Fibroblast of skin of right quadriceps (primary cell): ENCODE results near the gene IPMK.
A peak's percentile ranks its signal among the peaks of the same experiment; 100 is the strongest.
"Not testable (repeated sequence)": the region's sequence is repeated elsewhere in the genome, so short reads cannot be mapped to it uniquely, and the experiment has no call there.

Source experiments
- DNase-seq: peaks from one replicate; pipeline ENCODE4 v3.0.0-alpha.2; 2013

The IPMK gene

DNA sequence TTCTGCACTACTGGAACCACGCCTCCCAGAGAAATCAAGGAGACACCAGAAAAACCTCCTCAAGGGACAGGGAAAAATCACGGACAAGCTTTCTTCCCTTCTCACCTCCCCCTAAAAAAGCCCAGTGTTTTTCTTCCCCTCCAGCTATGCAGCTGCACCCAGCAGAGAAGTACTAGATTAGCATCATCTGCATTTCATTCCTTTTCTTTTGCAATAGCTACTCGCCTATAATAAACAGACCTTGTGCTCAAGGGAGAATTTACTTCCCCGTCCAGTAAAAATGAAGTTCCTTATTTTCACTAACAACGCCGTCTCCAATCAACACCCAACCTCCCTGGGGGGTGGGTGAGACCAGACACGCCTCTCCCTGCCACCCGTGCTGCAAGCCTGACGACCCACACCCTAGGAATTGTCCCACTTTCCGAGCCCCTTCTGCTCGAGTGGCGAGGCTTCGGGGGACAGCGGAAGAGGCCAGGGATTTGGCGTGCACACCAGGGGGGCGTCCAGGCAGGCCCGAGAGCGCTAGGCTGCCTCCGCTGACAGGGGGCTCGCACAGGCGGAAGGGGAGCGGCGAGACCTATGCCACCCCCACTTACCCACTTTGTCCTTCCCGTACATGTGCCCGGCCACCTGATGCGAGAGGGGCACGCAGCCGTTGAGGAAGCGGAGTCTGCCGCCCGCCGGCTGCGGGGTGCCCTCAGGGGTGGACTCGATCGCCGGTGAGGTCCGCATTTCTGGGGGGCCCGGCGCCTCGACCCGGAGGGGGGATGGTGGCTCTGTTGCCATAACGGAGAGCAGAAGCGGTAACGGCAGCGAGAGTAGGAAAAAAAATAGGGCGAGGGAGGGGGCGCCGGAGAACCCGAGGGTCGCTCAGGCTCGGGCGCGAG, 625 bp downstream of the IPMK start:
- DNase-seq: peak; percentile 63

DNA sequence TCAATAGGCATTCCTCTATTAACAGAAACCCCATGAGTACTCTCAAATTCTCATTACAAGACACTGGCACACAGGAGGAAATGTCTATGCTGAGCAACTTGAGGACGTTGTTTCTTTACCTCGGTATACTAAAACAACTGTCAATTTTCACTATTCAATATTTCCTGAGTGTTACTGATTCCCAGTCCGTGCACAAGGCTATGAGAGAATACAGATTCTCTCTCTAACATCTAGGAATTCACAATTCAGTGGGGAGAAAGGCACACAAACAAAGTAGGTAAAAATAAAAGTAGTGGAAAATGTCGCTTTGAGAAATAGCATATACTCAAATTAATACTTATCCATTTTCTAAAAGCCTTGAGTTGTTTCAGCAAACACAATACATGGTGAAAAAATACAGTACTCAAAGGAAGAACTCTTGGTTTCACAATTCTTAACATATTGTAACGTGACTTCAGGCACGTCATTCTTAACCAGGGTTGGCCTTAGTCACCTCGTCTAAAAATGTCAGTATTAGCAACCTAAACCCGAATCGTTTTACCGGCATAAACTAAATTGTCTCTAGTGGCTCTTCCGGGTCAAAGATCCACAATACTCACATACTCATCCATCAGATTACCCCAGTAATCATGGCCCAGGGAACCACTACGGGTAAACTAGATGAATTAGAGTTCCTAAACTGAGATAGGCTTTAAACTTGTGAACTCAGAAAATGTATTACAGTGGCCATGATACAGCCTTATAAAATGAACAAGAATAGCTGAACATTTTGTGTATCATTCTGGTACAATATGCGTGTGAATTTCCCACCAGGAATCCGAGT, 1.5 kb downstream of the IPMK start:
- peak; percentile 59 for DNase-seq

DNA sequence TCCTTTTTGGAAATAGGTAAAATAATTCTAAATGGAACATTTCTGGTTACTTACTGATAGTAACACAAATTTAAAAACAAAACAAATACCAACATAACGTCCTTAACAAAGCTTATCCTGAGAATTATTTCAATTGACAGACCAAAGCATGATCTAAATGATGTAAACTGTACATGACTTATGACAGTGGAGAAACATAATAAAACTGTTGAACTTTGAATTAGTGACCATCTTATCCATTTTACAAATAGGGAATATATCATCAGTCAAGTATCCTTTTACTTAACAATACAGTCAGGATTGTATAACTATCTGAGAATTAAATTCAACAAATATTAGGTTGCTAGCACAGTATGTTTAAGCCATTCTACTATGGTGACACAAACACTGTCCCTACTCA, 2.4 kb downstream of the IPMK start:
- no peak for DNase-seq

DNA sequence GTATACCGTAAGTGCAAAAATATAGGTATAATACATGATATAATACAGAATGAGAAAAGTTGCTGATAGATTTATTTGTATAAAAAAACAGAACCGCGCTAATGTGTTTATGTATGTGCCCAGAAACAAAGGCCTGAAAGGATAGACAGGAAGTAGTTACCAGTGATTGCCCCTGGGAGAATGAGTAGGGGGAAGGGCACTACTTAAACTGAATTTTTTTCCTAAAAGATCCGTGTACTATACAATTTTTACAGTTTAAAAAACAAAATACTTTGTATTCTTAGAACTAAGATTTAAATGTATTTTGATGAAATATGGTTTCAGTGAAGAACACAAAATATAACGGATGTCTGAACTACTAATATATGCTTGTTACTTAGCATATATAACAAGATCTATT, 2.9 kb downstream of the IPMK start:
- no peak for DNase-seq

DNA sequence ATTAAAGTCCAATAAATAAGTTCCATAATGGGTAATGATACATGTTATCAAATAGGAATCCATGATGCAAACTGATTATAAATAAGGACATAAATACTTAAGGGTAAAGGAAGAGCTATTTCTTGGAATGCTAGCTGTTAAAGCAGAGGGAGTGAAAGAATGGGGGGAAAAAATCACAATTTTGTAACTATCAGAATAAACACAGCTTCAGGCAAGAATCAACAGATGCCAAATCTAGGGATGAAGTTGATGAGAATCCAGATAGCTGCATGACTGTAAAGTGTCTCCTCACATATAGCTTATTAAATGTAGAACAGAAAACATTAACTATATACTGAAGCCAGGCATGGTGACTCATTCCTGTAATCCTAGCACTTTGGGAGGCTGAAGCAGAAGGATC, 4.9 kb downstream of the IPMK start:
- no peak for DNase-seq

DNA sequence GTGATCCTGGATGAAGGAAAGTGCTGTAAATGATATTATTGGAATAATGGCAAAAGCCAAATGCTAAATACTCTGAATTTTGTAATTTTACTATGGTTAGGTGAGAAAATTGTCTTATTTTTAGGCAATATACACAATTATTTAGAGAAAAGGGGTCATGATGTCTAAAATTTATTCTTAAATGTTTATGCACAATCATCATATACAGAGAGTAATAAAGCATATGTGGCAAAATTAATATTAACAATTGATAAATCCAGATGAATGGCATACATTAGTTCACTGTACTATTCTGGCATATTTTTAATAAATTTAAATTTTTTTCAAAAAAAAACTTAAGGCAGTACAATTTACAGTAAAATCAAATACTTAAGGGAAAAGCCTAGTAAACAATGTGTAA, 7.4 kb downstream of the IPMK start:
- DNase-seq: no peak

DNA sequence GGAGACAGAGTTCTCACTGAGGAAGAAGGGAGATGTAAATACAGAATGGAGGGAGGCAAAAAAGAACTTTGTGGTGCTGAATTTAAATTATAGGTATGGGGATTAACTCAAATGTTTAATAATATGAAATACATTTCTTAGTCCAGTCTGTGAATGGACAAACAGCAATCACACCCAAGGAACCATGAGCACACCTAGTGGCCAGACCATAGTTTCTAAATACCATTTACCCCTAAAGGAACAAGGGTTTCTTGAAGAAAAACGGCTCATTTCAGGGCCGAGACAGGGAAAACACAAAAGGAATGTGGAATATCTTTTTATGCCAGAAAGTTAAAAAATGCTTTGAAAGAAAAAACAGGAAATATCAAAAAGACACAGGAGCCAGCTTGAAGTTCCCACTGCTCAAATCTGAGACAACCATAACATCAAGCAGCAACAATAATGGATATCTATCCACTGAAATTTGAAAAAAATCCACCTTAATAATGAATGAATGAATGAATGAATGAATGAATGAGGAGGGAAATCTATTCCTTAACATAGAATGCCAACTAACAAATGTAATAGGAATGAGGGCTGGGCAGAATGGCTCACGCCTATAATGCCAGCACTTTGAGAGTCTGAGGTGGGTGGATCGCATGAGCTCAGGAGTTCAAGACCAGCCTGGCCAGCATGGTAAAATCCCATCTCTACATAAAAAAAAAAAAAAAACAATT, 8.6 kb downstream of the IPMK start:
- DNase-seq: no peak

DNA sequence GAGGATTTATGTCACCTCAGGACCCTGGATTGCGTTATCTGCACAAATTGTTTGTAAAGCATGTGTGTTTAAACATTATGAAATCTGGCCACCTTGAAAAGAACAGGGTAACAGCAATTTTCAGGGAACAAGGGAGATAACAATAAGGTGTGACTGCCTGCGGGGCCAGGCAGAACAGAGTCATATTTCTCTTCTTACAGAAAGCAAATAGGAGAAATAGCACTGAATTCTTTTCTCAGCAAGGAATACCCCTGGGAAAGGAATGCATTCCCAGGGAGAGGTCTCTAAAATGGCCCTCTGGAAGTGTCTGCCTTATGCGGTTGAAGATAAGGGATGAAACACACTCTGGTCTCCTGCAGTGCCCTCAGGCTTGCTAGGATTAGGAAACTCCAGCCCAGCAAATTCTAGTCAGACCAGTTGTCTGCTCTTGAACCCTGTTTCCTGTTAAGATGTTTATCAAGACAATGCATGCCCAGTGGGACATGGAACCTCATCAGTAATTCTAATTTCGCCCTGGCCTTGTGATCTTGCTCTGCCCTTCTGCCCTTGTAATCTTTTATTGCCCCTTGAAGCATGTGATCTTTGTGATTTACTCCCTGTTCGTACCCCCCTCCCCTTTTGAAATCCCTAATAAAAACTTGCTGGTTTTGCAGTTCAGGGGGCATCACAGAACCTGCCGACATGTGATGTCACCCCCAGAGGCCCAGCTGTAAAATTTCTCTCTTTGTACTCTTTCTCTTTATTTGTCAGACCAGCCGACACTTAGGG, 11.5 kb downstream of the IPMK start:
- not testable (repeated sequence) for DNase-seq

DNA sequence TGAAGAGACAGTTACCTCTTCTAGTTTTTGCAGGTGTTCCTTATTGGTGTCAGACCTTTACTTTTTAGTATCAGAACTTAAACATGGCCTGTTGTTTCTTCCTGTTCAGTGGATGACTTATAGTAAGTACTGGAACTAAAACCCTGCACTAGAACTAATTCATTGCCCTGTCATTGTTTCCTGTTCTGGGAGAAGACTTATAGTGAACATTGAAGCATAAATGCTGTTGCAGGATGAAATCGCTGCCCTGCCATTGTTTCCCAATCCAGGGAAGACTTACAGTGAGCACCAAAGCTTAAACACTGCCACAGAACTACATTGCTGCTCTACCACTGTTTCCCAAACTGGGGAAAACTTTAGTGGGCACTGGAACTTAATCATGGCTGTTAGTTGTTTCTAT, 13.1 kb downstream of the IPMK start:
- DNase-seq: no peak

DNA sequence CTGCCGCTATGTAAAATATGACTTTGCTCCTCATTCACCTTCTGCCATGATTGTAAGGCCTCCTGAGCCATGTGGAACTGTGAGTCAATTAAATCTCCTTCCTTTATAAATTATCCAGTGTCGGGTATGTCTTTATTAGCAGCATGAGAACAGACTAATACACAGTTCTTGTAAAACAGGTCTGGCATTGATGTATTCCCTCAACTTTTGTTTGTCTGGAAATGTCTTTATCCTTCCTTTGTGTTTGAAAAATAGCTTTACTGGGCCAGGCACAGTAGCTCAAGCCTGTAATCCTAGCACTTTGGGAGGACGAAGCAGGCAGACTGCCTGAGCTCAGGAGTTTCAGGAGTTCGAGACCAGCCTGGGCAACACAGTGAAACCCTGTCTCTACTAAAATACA, 14.5 kb downstream of the IPMK start:
- no peak for DNase-seq

DNA sequence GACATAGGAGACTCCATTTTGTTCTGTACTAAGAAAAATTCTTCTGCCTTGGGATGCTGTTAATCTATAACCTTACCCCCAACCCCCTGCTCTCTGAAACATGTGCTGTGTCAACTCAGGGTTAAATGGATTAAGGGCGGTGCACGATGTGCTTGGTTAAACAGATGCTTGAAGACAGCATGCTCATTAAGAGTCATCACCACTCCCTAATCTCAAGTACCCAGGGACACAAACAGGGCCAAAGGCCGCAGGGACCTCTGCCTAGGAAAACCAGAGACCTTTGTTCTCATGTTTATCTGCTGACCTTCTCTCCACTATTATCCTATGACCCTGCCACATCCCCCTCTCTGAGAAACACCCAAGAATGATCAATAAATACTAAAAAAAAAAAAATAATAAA, 23.0 kb downstream of the IPMK start:
- DNase-seq: not testable (repeated sequence)

DNA sequence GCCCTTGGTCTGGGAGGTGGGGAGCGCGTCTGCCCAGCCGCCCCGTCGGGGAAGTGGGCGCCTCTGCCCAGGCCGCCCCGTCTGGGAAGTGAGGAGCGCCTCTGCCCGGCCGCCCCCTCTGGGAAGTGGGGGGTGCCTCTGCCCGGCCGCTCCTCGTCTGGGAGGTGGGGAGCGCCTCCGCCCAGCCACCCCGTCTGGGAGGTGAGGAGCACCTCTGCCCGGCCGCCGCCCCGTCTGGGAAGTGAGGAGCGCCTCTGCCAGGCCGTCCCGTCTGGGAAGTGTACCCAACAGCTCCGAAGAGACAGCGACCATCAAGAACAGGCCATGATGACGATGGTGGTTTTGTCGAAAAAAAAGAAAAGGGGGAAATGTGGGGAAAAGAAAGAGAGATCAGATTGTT, 23.5 kb downstream of the IPMK start:
- not testable (repeated sequence) for DNase-seq

DNA sequence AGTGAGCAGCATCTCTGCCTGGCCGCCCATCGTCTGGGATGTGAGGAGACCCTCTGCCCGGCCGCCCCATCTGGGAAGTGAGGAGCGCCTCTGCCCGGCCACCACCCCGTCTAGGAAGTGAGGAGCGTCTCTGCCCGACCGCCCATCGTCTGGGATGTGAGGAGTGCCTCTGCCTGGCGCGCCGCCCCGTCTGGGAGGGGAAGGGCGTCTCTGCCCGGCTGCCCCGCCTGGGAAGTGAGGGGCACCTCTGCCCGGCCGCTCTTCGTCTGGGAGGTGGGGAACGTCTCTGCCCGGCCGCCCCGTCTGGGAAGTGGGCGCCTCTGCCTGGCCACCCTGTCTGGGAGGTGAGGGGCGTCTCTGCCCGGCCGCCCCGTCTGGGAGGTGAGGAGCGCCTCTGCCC, 23.9 kb downstream of the IPMK start:
- DNase-seq: not testable (repeated sequence)

DNA sequence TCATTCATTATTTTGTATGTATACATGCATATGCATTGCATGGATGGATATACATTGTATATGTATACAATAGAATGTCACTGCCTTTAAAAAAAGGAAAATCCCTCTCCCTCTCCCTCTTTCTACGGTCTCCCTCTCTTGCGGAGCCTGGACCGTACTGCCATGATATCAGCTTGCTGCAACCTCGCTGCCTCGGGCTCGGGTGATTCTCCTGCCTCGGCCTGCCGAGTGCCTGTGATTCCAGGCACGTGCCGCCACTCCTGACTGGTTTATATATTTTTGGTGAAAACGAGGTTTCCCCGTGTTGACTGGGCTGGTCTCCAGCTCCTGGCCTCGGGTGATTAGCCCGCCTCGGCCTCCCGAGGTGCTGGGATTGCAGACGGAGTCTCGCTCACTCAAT, 24.4 kb downstream of the IPMK start:
- DNase-seq: no peak

DNA sequence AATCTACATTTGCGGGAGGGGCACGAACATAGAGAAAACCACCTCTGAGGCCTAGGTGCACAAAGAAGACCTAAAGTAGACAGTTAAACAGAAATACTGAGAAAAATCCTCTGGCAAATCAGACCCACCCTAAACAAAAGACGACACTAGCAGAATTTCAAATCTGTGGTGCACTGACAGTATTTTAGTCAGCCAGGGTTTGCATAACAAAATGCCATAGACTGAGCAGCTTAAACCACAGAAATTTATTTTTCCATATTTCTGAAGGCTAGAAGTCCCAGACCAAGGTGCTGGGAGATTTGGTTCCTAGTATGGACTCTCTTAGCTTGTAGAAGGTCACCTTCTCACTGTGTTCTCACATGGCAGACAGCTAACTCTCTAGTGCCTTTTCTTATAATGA, 26.3 kb downstream of the IPMK start:
- DNase-seq: peak; percentile 41

DNA sequence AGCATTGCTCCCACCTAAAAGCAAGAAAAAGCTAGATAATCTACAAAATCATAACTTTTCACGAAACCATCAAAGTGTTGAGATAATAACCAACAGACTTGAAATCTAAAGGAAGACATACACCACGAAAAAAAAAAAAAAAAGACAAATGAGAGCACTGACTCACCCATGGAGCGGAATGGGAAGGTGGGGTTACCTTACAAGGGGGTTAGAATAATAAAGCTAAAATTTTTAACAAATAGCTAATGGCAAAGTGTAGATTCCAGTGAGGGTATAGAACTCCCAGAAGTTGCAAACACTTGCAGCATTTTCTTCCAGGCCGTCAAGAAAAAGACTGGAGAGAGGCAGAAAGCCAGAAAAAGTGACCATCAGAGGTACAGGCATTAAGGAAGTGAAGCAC, 27.2 kb downstream of the IPMK start:
- peak; percentile 39 for DNase-seq

DNA sequence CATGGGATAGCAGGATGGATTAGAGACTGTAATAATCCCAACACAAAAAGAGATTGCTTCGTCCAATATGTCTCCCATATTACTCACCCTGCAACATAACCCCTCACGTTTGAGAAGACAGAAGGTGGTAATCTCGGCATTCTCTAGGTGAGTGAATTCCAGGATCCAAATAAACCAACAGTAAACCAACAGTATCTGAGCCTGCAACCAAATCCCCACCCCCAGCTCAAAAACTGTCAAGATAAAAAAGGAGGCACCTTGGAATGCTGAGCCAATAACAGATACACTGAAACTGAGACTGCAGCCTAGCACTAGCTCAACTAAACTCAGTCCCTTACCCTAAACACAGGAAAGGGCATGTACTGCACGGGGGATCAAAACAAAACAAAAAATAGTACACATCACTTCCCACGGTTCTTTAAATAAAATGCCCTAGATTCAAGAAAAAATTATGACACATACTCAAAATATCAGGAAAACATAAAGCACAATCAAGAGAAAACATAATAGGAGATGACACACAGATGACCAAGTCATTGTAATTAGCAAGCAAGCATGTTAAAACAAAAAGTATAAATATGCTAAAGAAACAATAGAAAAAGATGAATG, 28.0 kb downstream of the IPMK start:
- peak; percentile 28 for DNase-seq

DNA sequence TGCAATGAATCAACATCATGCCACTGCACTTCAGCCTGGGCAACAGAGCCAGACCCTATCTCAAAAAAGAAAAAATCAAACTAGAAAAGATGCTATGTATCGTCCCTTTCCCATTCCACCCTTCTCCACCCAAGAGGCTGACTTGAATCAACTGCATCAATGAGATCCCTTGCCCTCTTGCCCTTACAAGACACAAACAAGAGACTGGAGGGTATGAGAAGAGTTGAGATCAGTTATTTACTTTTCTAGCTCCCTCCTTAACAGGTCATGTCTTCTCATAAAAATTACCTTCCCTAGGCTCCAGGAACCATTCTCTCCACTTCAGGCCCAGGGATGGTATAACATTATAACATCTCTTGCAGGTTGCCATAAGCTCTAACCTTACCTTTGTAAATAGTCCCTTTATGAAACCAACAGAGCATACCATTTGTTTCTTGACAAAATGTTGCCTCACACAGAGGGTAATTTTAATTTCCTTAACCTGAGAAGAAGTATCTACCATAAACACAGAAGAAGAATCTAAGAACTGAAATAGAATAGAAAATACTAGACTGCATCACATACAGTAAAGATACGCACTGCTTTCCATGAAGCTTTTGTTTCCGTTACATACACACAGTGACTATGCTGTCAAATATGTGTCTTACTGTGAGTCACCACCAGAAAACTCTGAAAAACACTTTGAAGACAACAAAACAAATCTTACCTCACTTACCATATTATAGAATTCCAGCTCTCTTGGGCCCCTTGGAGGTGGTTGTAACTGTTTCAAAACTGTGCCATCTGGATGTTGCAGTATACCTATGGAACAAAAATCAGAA, 30.5 kb downstream of the IPMK start:
- peak; percentile 90 for DNase-seq

DNA sequence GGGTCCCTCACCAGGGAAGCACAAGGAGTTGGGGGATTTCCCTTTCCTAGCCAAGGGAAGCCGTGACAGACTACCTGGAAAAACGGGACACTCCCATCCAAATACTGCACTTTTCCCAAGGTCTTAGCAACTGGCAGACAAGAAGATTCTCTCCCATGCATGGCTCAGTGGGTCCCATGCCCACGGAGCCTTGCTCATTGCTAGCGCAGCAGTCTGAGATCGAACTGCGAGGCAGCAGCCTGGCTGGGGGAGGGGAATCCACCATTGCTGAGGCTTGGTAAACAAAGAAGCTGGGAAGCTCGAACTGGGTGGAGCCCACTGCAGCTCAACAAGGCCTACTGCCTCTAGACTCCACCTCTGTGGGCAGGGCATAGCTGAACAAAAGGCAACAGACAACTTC, 37.8 kb downstream of the IPMK start:
- not testable (repeated sequence) for DNase-seq

DNA sequence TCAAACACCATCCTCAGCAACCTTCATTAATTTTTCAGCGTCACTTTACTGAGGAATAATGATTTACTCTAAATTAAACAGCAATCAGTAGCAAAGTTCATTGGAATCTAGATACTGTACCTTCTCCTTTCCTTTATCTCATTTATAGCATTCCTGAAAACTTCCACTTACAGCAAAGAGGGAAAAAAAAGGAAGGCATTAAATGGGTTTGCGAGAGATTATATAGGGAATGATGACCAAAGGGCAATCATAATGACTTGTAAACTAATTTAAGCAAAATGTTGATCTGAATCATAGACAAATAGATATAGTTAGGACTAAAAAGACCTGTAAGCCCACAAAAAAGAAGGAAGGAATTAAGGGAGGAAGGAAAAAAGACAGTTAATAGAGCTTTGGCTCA, 42.0 kb downstream of the IPMK start:
- no peak for DNase-seq

DNA sequence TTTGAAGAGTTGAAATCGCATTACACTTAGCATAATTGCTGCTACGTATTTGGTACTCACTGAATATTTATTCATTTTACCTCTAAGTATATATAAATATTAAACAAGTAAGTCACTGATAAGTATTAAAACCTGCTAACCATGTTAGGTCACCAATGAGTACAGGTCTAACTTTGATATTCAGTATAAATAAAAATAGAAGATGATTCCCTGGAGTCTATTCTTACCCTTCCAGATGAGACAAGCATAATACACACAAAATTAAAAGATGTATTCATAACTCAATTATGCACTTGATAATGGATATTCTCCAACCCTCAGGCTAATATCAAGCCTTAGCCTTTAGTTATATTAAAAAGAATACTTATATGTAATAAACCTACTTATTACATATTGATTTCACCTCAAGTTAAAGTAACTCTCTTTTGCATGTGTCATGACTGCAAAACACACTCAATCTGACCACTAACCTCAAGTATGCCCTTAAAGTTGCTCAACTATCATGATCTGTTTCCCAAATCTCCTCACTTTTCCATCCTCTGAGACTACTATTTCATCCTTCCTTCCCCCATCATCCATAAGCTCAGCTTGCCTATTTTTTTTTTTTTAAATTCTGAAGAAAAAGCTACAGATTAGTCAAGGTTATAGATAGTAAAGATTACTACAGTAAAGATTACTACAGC, 46.8 kb downstream of the IPMK start:
- DNase-seq: peak; percentile 79
